ENCODE data around the gene SEBOX. TPM values are rescaled to one million over a fixed set of nuclear protein-coding genes. Genes with fewer than 3 reads are reported as not detected.

The SEBOX gene
- total RNA-seq, 4 donors from 2014 or later = not detected

GRCh38 chr17:28345419-28346198 is 19.4 kb downstream of the SEBOX start:
- no peak overlapping the region for H3K27ac ChIP-seq
- intact Hi-C loops (cut with DNase I) = no loop called here
- peak; percentile 63 to 68 for DNase-seq
- H3K4me3 ChIP-seq (replicated peaks in 1 of 3) = no peak overlapping the region
- WGBS, 2 donors = 57 to 64% methylated on average over 10 to 13 of the region's 13 CpGs
- H3K4me1 ChIP-seq = peaks cover 0 to 22% of the 10 kb centered on the region in 2 donors
- H3K9me3 ChIP-seq = no peaks in the 10 kb centered on the region
- no peaks in the 10 kb centered on the region for H3K27me3 ChIP-seq
- H3K36me3 ChIP-seq = peaks cover 68 to 75% of the 10 kb centered on the region in 2 donors
- no peak for TF ChIP-seq POLR2A (IDR thresholded peaks at IDR 0.05)
- TF ChIP-seq CTCF (IDR thresholded peaks at IDR 0.05) = no peak

GRCh38 chr17:28344435-28344901 is 20.5 kb downstream of the SEBOX start:
- 90% methylated on average over 16 to 17 of the region's 19 CpGs for WGBS, 2 donors
- H3K27me3 ChIP-seq = no peaks in the 10 kb centered on the region
- no peak for DNase-seq
- H3K4me3 ChIP-seq (replicated peaks in 1 of 3) = no peak overlapping the region
- H3K4me1 ChIP-seq = peaks cover 0 to 22% of the 10 kb centered on the region in 2 donors
- intact Hi-C loops (cut with DNase I) = no loop called here
- H3K36me3 ChIP-seq = peaks cover 67 to 70% of the 10 kb centered on the region in 2 donors
- no peak overlapping the region for H3K27ac ChIP-seq
- H3K9me3 ChIP-seq = no peaks in the 10 kb centered on the region
- TF ChIP-seq POLR2A (IDR thresholded peaks at IDR 0.05) (no peak), CTCF (IDR thresholded peaks at IDR 0.05) (no peak)

DNA sequence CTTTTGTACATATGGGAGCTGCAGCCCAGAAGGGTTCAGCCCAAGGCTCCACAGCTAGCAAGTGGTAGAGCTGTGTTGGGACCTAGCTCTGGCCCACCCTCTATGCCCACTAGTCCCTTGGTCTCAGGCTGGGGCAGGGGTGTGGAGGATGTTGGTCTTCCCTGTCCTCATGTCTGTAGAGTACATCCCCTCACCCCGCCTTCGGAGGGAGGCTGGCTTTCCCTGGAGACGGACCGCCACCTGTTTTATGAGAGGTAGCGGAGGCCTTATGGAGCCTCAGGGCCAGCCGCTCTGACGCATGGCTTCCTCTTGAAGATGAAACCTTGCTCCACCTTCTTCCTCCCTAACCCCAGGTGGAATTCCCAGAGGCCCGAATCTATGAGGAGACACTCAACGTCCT is 21.0 kb downstream of the SEBOX start:
- 87 to 92% methylated on average over 9 of the region's 9 CpGs for WGBS, 2 donors
- Histone ChIP-seq H3K4me1 (peaks cover 0 to 22% of the 10 kb centered on the region in 2 donors), H3K27me3 (no peaks in the 10 kb centered on the region), H3K4me3 (replicated peaks in 1 of 3) (no peak overlapping the region), H3K27ac (peak overlapping the region; percentile 28 to 40 (median 31)), H3K36me3 (peaks cover 66 to 72% of the 10 kb centered on the region in 2 donors), H3K9me3 (no peaks in the 10 kb centered on the region)
- no peak for TF ChIP-seq CTCF (IDR thresholded peaks at IDR 0.05)
- no peak for TF ChIP-seq POLR2A (IDR thresholded peaks at IDR 0.05)
- intact Hi-C loops (cut with DNase I) = no loop called here
- DNase-seq = peak in 1 of 2 donors; percentile 15

- no peaks in the 10 kb centered on the region for H3K27me3 ChIP-seq
- H3K9me3 ChIP-seq = no peaks in the 10 kb centered on the region
- TF ChIP-seq CTCF (IDR thresholded peaks at IDR 0.05) (no peak), POLR2A (IDR thresholded peaks at IDR 0.05) (peak in 1 of 2 donors; percentile 9)
- H3K4me3 ChIP-seq (replicated peaks in 1 of 3) = no peak overlapping the region
- H3K27ac ChIP-seq = peak overlapping the region in 2 of 3 donors; percentile 28 to 40
- peaks cover 0 to 22% of the 10 kb centered on the region in 2 donors for H3K4me1 ChIP-seq
- 44 to 45% methylated on average over 9 to 10 of the region's 10 CpGs for WGBS, 2 donors
- peak; percentile 82 to 86 for DNase-seq
- H3K36me3 ChIP-seq = peaks cover 61 to 68% of the 10 kb centered on the region in 2 donors
- intact Hi-C loops (cut with DNase I) = no loop called here
Measured at GRCh38 chr17:28343491-28343932, 21.5 kb downstream of the SEBOX start.

DNA sequence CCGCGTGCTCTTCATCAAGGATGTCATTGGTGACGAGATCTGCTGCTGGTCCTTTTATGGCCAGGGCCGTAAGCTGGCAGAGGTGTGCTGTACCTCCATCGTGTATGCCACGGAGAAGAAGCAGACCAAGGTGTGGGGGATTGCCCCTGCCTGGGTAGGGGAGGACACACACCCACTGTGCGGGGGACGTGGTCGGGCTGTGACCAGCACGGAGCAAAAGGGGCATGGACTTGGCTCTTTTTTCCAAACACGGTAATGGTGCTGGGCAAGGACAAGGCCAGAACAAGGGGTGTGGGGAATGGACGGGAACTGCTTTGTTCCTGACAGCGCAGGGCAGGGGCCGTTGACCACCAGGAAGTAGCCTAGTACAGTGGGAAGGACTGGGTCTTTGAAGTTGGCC is 22.7 kb downstream of the SEBOX start:
- Histone ChIP-seq H3K27me3 (no peaks in the 10 kb centered on the region), H3K4me3 (replicated peaks in 1 of 3) (no peak overlapping the region), H3K4me1 (peaks cover 0 to 28% of the 10 kb centered on the region in 2 donors), H3K36me3 (peaks cover 49 to 57% of the 10 kb centered on the region in 2 donors), H3K27ac (no peak overlapping the region), H3K9me3 (no peaks in the 10 kb centered on the region)
- TF ChIP-seq CTCF (IDR thresholded peaks at IDR 0.05) = no peak
- TF ChIP-seq POLR2A (IDR thresholded peaks at IDR 0.05) = no peak
- 90 to 94% methylated on average over 14 of the region's 14 CpGs for WGBS, 2 donors
- intact Hi-C loops (cut with DNase I) = no loop called here
- no peak for DNase-seq

All from thyroid gland (tissue), 4 donors.